NB4 (cell line): ENCODE results near the gene INSM1.

ENCODE experiments used
- MYC ChIP-seq: IDR thresholded peaks from 2 replicates; pipeline ENCODE4 v1.6.1; 2011; ENCODE audit warnings: low read depth, low read length
- POLR2A ChIP-seq: IDR thresholded peaks from 2 replicates; pipeline ENCODE4 v1.6.1; 2011; ENCODE audit warnings: mild to moderate bottlenecking; ENCODE audit not compliant: insufficient read length; ENCODE audit errors: extremely low read depth
- TF ChIP-seq, protein P1 (sequence below): IDR thresholded peaks from one replicate; pipeline ENCODE4 v1.5.1; 2012; ENCODE audit warnings: low read depth, low read length
- TF ChIP-seq, protein P2 (sequence below): IDR thresholded peaks from 2 replicates; pipeline ENCODE4 v1.6.1; 2011; ENCODE audit warnings: low read depth, low read length

DNA sequence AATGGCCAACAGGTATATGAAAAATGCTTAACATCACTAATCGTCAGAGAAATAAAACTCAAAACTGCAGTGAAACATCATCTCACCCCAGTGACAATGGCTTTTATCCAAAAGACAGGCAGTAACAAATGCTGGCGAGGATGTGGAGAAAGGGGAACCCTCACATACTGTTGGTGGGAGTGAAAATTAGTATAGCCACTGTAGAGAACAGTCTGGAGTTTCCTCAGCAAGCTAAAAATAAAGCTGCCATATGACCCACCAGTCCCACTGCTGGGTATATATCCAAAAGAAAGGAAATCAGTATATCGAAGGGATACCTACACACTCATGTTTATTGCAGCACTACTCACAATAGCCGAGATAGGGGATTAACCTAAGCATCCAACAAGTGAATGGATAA is 23.4 kb upstream of the INSM1 start:
- TF ChIP-seq, protein P1, sequence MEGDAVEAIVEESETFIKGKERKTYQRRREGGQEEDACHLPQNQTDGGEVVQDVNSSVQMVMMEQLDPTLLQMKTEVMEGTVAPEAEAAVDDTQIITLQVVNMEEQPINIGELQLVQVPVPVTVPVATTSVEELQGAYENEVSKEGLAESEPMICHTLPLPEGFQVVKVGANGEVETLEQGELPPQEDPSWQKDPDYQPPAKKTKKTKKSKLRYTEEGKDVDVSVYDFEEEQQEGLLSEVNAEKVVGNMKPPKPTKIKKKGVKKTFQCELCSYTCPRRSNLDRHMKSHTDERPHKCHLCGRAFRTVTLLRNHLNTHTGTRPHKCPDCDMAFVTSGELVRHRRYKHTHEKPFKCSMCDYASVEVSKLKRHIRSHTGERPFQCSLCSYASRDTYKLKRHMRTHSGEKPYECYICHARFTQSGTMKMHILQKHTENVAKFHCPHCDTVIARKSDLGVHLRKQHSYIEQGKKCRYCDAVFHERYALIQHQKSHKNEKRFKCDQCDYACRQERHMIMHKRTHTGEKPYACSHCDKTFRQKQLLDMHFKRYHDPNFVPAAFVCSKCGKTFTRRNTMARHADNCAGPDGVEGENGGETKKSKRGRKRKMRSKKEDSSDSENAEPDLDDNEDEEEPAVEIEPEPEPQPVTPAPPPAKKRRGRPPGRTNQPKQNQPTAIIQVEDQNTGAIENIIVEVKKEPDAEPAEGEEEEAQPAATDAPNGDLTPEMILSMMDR: no peak
- TF ChIP-seq POLR2A (no peak), MYC (no peak)
- TF ChIP-seq, protein P2, sequence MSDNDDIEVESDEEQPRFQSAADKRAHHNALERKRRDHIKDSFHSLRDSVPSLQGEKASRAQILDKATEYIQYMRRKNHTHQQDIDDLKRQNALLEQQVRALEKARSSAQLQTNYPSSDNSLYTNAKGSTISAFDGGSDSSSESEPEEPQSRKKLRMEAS: no peak
